ENCODE data around the gene PLPP2. TPM values are rescaled to one million over a fixed set of nuclear protein-coding genes. Genes with fewer than 3 reads are reported as not detected.

PLPP2 gene
- total RNA-seq = 5.6 and 9.4 TPM in 2 replicates

DNA sequence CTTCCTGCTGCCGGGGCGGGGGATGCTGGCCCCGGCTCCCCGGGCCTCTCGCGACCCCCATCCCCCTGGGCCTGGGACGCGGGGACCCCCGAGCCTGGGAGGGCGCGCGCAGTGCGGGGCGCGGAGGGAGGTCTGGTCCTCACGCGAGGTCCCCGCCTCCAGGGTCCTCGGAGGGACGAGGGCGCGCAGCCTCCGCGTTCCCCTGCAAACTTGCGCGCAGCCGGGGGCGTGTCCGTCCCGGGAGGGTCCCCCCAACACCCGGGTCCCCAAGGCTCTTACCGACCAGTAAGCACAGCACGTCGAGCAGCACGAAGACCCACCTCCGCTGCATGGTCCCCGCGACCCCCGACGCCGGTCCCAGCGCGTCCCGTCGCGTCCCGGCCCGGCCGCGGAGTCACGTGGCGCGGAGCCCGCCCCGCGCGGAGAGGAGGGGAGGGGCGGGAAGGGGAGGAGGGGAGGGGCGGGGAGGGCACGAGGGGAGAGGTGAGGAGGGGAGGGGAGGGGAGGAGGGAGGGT is at the start of gene PLPP2:
TSS of gene PLPP2 (minus strand) at position 398 of the 516 bp plus-strand sequence. CDS start at position 331, 67 bp downstream.

Other genes starting within 250 kb of the PLPP2 start
- not detected in 2 replicates for gene OR4F17, start 184.3 kb downstream of the PLPP2 start, total RNA-seq
- gene MIER2, start 53.4 kb upstream of the PLPP2 start, total RNA-seq = 10.1 and 16.5 TPM in 2 replicates
- under 0.01 TPM in 2 replicates for gene C2CD4C, start 117.7 kb upstream of the PLPP2 start, total RNA-seq
- gene SHC2, start 169.6 kb upstream of the PLPP2 start, total RNA-seq = 1.4 TPM in 1 of 2 replicates, not detected in the other
- gene MADCAM1, start 205.1 kb upstream of the PLPP2 start, total RNA-seq = under 0.01 TPM in 1 of 2 replicates, not detected in the other
- gene TPGS1, start 216.1 kb upstream of the PLPP2 start, total RNA-seq = 29.3 and 31.3 TPM in 2 replicates
- gene CDC34, start 240.4 kb upstream of the PLPP2 start, total RNA-seq = 51.3 and 78.8 TPM in 2 replicates